ENCODE data around the gene PIK3R5.

Gene PIK3R5

GRCh38 chr17:8954339-8954738, 11.2 kb downstream of the PIK3R5 start:
- DNase-seq (ENCODE audit: low read depth) = no peak
- TF ChIP-seq CTCF (conservative IDR thresholded peaks at IDR 0.05; ENCODE audit: control insufficient read depth, insufficient read depth, low read depth, low read length) = no peak
- H3K4me3 ChIP-seq (ENCODE audit: control insufficient read depth, low read depth, low read length) = no peak overlapping the region

- H3K4me3 ChIP-seq (ENCODE audit: control insufficient read depth, low read depth, low read length) = no peak overlapping the region
- TF ChIP-seq CTCF (conservative IDR thresholded peaks at IDR 0.05; ENCODE audit: control insufficient read depth, insufficient read depth, low read depth, low read length) = no peak
These were observed 12.2 kb downstream of the PIK3R5 start for GRCh38 chr17:8953156-8953885.

GRCh38 chr17:8952191-8952590, 13.3 kb downstream of the PIK3R5 start:
- no peak for DNase-seq (ENCODE audit: low read depth)
- no peak overlapping the region for H3K4me3 ChIP-seq (ENCODE audit: control insufficient read depth, low read depth, low read length)
- no peak for TF ChIP-seq CTCF (conservative IDR thresholded peaks at IDR 0.05; ENCODE audit: control insufficient read depth, insufficient read depth, low read depth, low read length)

More at GRCh38 chr17:8953156-8953885, 12.2 kb downstream of the PIK3R5 start:
- DNase-seq (ENCODE audit: low read depth) = no peak

GRCh38 chr17:8951206-8951605, 14.3 kb downstream of the PIK3R5 start:
- TF ChIP-seq CTCF (conservative IDR thresholded peaks at IDR 0.05; ENCODE audit: control insufficient read depth, insufficient read depth, low read depth, low read length) = no peak
- H3K4me3 ChIP-seq (ENCODE audit: control insufficient read depth, low read depth, low read length) = no peak overlapping the region
- DNase-seq (ENCODE audit: low read depth) = no peak

- no peak for TF ChIP-seq CTCF (conservative IDR thresholded peaks at IDR 0.05; ENCODE audit: control insufficient read depth, insufficient read depth, low read depth, low read length)
- no peak for DNase-seq (ENCODE audit: low read depth)
- no peak overlapping the region for H3K4me3 ChIP-seq (ENCODE audit: control insufficient read depth, low read depth, low read length)
These were observed 16.3 kb downstream of the PIK3R5 start for GRCh38 chr17:8949061-8949661.

- no peak for DNase-seq (ENCODE audit: low read depth)
These were observed 17.0 kb downstream of the PIK3R5 start for GRCh38 chr17:8948462-8948861.

More at GRCh38 chr17:8948462-8948861, 17.0 kb downstream of the PIK3R5 start:
- no peak overlapping the region for H3K4me3 ChIP-seq (ENCODE audit: control insufficient read depth, low read depth, low read length)
- TF ChIP-seq CTCF (conservative IDR thresholded peaks at IDR 0.05; ENCODE audit: control insufficient read depth, insufficient read depth, low read depth, low read length) = no peak
